Activated CD4-positive, CD25-positive, alpha-beta regulatory T cell (primary cell): ENCODE results near the gene KLF8.

Experiments
- DNase-seq, 4 experiments: peaks; one replicate each; lab custom pipeline; 2025; lab: John Stamatoyannopoulos, UW

Gene KLF8

DNA sequence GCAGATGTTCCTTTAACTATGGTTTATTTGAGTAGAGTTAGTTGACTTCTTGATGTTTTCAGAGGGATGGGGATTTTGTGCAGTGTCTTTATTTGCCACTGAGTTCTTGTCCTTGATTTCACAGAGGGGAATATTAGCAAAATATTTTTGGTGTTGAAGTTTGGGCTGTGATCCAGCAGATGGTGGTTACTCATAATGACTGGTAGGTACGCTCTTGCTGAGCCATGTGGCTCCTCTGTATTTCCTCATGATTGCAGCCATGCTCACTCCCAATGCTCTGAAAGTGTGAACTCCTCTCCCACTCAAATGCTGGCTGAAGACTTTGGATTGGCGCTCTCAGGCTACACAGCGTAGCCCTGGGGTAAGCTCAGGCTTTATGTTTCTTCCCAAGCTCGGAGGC, 77.7 kb downstream of the KLF8 start:
- DNase-seq = no peak

DNA sequence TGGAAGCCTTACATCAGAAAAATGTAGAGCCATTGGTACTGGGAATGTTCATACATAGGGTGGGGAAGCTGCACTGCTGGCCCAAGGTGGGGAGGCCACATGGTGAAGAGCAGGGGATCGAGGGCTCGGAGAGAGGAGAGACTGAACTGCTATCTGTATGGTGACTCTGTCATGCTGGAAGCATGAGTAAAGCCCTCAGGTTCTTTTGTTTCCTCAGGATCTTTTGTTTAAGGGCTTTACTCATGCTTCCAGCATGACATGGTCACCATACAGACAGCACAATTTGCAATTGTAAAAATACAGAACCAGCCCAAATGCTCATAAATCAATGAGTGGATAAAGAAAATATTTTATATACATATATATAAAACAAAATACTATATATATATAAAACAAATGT, 78.4 kb downstream of the KLF8 start:
- DNase-seq = no peak

DNA sequence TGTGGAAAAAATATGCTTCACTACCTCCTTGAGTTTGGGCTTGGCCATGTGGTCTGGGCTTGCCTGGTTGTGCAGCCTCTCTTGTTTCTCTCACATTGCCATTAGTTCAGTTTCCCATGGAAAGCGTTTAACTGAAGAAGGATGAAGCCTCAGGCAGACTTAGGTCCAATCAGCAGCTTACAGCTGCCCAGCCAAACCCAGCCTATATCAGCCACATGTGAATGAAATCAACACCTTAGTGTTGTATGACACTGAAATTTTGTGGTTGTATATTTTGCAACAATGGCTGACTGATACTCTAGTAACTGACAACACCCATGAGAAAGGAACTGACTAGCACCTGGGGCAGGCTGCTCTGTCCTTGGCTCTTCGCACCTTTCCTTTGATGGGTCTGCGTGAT, 81.2 kb downstream of the KLF8 start:
- no peak for DNase-seq

DNA sequence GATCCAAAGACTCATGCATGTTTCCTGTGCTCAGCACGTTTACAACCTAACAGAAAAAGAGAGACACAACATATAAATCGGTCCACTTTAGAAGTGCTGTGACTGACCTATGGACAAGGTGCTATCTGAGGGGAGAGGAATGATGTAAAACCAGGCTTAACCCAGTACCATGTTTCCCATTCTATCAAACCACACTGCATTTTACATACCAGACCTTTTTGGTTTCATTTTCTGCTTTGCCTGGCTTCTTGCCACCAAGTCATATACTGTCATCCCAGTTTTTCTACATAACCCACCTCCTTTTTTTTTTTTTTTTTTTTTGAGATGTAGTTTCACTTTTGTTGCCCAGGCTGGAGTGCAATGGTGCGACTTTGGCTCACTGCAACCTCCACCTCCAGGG, 82.2 kb downstream of the KLF8 start:
- DNase-seq = no peak

DNA sequence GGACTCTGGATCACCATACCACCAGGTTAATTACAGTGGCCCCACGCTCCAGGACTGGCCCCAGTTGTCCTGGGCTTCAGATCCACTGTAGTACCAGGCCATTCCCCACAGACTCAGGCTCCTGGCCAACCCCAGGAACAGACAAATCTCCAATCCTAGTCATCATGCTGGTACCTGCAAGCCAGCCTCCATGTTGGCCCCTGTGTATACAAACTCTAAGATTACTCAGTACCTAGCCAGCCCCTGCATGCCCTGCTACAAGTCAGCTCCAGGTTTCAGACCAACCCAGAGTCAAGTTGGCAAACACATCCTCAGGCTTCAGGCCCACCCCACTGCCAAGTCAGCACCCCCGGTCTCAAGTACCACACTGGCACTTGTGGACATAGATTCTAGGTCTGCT, 85.9 kb downstream of the KLF8 start:
- DNase-seq = no peak

DNA sequence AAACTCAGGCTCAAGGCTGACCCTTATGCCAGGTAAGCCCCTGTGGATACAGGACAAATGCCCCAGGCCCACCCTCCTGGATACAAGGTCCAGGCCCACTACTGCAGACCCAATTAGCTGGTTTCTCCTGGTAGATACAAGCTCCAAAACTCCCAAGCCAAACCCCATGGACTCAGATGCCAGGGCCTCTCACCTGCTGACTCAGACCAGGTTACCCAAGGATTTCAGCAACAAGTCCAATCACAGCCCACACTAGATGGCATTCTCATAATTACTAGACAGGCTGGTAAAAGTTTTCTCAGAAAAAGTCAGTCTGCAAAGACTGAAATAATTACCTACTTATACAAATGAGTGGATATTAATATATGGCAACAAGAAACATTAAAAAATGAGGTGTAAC, 87.0 kb downstream of the KLF8 start:
- DNase-seq = no peak
